ENCODE measurements around the gene GATB.

- no peak for TF ChIP-seq EZH2 (IDR thresholded peaks at IDR 0.05; ENCODE audit: borderline replicate concordance, low read length)
- TF ChIP-seq CTCF (conservative IDR thresholded peaks at IDR 0.05 in 1 of 2, IDR thresholded peaks at IDR 0.05 in 1 of 2; ENCODE audit: extremely low read depth in 1 of 2, insufficient read depth in 1 of 2, low read depth in 1 of 2, low read length in 2 of 2) = no peak
These were observed 805 bp downstream of the GATB start for GRCh38 chr4:151760002-151760401.
